ENCODE measurements around the gene AP2A1.

The AP2A1 gene

GRCh38 chr19:49791776-49792445 is 25.1 kb downstream of the AP2A1 start:
- DNase-seq (ENCODE audit: extremely low read depth, low read depth): no peak
- TF ChIP-seq CTCF (IDR thresholded peaks at IDR 0.05; ENCODE audit: low read depth, low read length, missing control alignments): no peak
- H3K4me3 ChIP-seq (replicated peaks; ENCODE audit: low read depth, low read length): no peak overlapping the region

- no peak for TF ChIP-seq CTCF (IDR thresholded peaks at IDR 0.05; ENCODE audit: low read depth, low read length, missing control alignments)
- no peak overlapping the region for H3K4me3 ChIP-seq (replicated peaks; ENCODE audit: low read depth, low read length)
- DNase-seq (ENCODE audit: extremely low read depth, low read depth): no peak
These were observed 26.2 kb downstream of the AP2A1 start for GRCh38 chr19:49792829-49793560.

GRCh38 chr19:49793561-49793840 is 26.7 kb downstream of the AP2A1 start:
- DNase-seq (ENCODE audit: extremely low read depth, low read depth): no peak
- H3K4me3 ChIP-seq (replicated peaks; ENCODE audit: low read depth, low read length): no peak overlapping the region
- no peak for TF ChIP-seq CTCF (IDR thresholded peaks at IDR 0.05; ENCODE audit: low read depth, low read length, missing control alignments)

GRCh38 chr19:49795615-49796014 is 28.8 kb downstream of the AP2A1 start:
- no peak overlapping the region for H3K4me3 ChIP-seq (replicated peaks; ENCODE audit: low read depth, low read length)
- DNase-seq (ENCODE audit: extremely low read depth, low read depth): no peak
- TF ChIP-seq CTCF (IDR thresholded peaks at IDR 0.05; ENCODE audit: low read depth, low read length, missing control alignments): no peak

- TF ChIP-seq CTCF (IDR thresholded peaks at IDR 0.05; ENCODE audit: low read depth, low read length, missing control alignments): no peak
- DNase-seq (ENCODE audit: extremely low read depth, low read depth): no peak
- no peak overlapping the region for H3K4me3 ChIP-seq (replicated peaks; ENCODE audit: low read depth, low read length)
These were observed 31.8 kb downstream of the AP2A1 start for GRCh38 chr19:49798574-49798973.

GRCh38 chr19:49799271-49799797 is 32.5 kb downstream of the AP2A1 start:
- no peak overlapping the region for H3K4me3 ChIP-seq (replicated peaks; ENCODE audit: low read depth, low read length)
- DNase-seq (ENCODE audit: extremely low read depth, low read depth): no peak
- no peak for TF ChIP-seq CTCF (IDR thresholded peaks at IDR 0.05; ENCODE audit: low read depth, low read length, missing control alignments)

All from HFF-Myc (cell line).